ENCODE data around the gene CHST11. TPM values are rescaled to one million over a fixed set of nuclear protein-coding genes. Genes with fewer than 3 reads are reported as not detected.

The CHST11 gene
- total RNA-seq, 1 donor from 2014 or later = 7.7 TPM

GRCh38 chr12:104707794-104708558 lies 251.2 kb downstream of the CHST11 start:
- Histone ChIP-seq H2AFZ (replicated peaks) (no peak overlapping the region), H3K9me3 (ENCODE audit: low read depth) (no peaks in the 10 kb centered on the region), H4K20me1 (ENCODE audit: low read depth) (peaks cover 26% of the 10 kb centered on the region), H3K27ac (no peak overlapping the region), H3K9ac (no peak overlapping the region), H3K4me1 (peaks cover 13% of the 10 kb centered on the region), H3K4me2 (no peak overlapping the region), H3K36me3 (no peaks in the 10 kb centered on the region), H3F3A (ENCODE audit: low read depth) (no peaks in the 10 kb centered on the region), H3K27me3 (no peaks in the 10 kb centered on the region), H3K79me2 (ENCODE audit: low read depth) (no peaks in the 10 kb centered on the region), H3K4me3 (no peak overlapping the region)
- Mint-ChIP-seq H3K4me1 (peaks cover 56% of the 10 kb centered on the region), H3K27me3 (ENCODE audit: insufficient read depth, low read depth) (peaks cover 5% of the 10 kb centered on the region), H3K4me3 (no peak overlapping the region), H3K27ac (no peak overlapping the region), H3K9me3 (no peaks in the 10 kb centered on the region), H3K36me3 (no peaks in the 10 kb centered on the region)
- no peak for TF ChIP-seq EZH2phosphoT487 (IDR thresholded peaks at IDR 0.05)
- TF ChIP-seq, protein P1, sequence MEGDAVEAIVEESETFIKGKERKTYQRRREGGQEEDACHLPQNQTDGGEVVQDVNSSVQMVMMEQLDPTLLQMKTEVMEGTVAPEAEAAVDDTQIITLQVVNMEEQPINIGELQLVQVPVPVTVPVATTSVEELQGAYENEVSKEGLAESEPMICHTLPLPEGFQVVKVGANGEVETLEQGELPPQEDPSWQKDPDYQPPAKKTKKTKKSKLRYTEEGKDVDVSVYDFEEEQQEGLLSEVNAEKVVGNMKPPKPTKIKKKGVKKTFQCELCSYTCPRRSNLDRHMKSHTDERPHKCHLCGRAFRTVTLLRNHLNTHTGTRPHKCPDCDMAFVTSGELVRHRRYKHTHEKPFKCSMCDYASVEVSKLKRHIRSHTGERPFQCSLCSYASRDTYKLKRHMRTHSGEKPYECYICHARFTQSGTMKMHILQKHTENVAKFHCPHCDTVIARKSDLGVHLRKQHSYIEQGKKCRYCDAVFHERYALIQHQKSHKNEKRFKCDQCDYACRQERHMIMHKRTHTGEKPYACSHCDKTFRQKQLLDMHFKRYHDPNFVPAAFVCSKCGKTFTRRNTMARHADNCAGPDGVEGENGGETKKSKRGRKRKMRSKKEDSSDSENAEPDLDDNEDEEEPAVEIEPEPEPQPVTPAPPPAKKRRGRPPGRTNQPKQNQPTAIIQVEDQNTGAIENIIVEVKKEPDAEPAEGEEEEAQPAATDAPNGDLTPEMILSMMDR (IDR thresholded peaks at IDR 0.05) = no peak
- TF ChIP-seq EZH2 (IDR thresholded peaks at IDR 0.05) = no peak
- DNase-seq (ENCODE audit: low spot score) = no peak

DNA sequence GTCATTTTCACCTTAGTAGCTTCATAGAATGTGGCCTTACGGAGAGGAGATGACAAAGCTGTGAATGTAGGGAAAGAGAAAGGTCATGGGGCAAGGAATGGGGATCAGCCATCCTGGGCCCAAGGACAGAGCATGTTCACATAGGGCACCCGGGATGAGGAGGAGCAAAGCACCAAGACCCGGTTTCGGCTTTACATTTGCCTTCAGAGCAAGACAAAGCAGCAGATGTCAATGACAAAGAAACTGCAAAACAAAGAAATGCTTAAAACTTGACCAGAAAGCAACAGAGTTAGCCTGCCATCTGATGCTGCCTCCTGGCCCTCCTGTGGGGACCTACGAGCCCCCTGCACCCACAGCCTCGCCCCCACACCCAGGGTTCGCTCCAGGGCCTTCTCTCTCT lies 252.1 kb downstream of the CHST11 start:
- Histone ChIP-seq H3K79me2 (ENCODE audit: low read depth) (no peaks in the 10 kb centered on the region), H3K4me2 (peak overlapping the region; percentile 31), H3K9ac (no peak overlapping the region), H3K9me3 (ENCODE audit: low read depth) (no peaks in the 10 kb centered on the region), H3K27ac (no peak overlapping the region), H3K36me3 (no peaks in the 10 kb centered on the region), H3K4me1 (peaks cover 13% of the 10 kb centered on the region), H3K27me3 (no peaks in the 10 kb centered on the region), H2AFZ (replicated peaks) (no peak overlapping the region), H3F3A (ENCODE audit: low read depth) (no peaks in the 10 kb centered on the region), H3K4me3 (no peak overlapping the region), H4K20me1 (ENCODE audit: low read depth) (peaks cover 21% of the 10 kb centered on the region)
- H3K27ac Mint-ChIP-seq = peak overlapping the region; percentile 37
- no peaks in the 10 kb centered on the region for H3K9me3 Mint-ChIP-seq
- no peaks in the 10 kb centered on the region for H3K36me3 Mint-ChIP-seq
- no peak overlapping the region for H3K4me3 Mint-ChIP-seq
- DNase-seq (ENCODE audit: low spot score) = peak; percentile 33
- TF ChIP-seq, protein P1 (IDR thresholded peaks at IDR 0.05) = no peak
- no peak for TF ChIP-seq EZH2 (IDR thresholded peaks at IDR 0.05)
- TF ChIP-seq EZH2phosphoT487 (IDR thresholded peaks at IDR 0.05) = no peak
- peaks cover 5% of the 10 kb centered on the region for H3K27me3 Mint-ChIP-seq (ENCODE audit: insufficient read depth, low read depth)
- peaks cover 47% of the 10 kb centered on the region for H3K4me1 Mint-ChIP-seq

- Histone ChIP-seq H3K4me2 (peak overlapping the region; percentile 31), H3K36me3 (no peaks in the 10 kb centered on the region), H3K27me3 (no peaks in the 10 kb centered on the region), H4K20me1 (ENCODE audit: low read depth) (peaks cover 11% of the 10 kb centered on the region), H3F3A (ENCODE audit: low read depth) (no peaks in the 10 kb centered on the region), H2AFZ (replicated peaks) (no peak overlapping the region), H3K79me2 (ENCODE audit: low read depth) (no peaks in the 10 kb centered on the region), H3K27ac (no peak overlapping the region), H3K9ac (no peak overlapping the region), H3K9me3 (ENCODE audit: low read depth) (no peaks in the 10 kb centered on the region), H3K4me1 (peaks cover 13% of the 10 kb centered on the region), H3K4me3 (no peak overlapping the region)
- Mint-ChIP-seq H3K4me1 (peaks cover 42% of the 10 kb centered on the region), H3K27ac (no peak overlapping the region), H3K36me3 (no peaks in the 10 kb centered on the region), H3K27me3 (ENCODE audit: insufficient read depth, low read depth) (peaks cover 5% of the 10 kb centered on the region), H3K9me3 (no peaks in the 10 kb centered on the region), H3K4me3 (no peak overlapping the region)
- no peak for DNase-seq (ENCODE audit: low spot score)
- no peak for TF ChIP-seq EZH2phosphoT487 (IDR thresholded peaks at IDR 0.05)
- TF ChIP-seq, protein P1 (IDR thresholded peaks at IDR 0.05) = no peak
- no peak for TF ChIP-seq EZH2 (IDR thresholded peaks at IDR 0.05)
Measured at GRCh38 chr12:104709692-104710435, 253.1 kb downstream of the CHST11 start.

Measured in neural progenitor cell (in vitro differentiated cells).